GM12865 (cell line): ENCODE data around the gene MRPL3.

Source experiments
- DNase-seq: peaks from one replicate; pipeline ENCODE4 v3.0.0; 2010; ENCODE audit warnings: low read depth
- H3K4me3 ChIP-seq: 2 replicates; pipeline ENCODE4 v1.5.1; 2011; ENCODE audit warnings: mild to moderate bottlenecking, low read depth, low read length, control low read depth
- TF ChIP-seq, protein P1 (sequence below): IDR thresholded peaks from 2 replicates; pipeline ENCODE4 v1.5.1; 2011; ENCODE audit warnings: low read length, control low read depth, low read depth, inconsistent platforms; ENCODE audit not compliant: insufficient read depth; ENCODE audit errors: missing control alignments

MRPL3 gene

DNA sequence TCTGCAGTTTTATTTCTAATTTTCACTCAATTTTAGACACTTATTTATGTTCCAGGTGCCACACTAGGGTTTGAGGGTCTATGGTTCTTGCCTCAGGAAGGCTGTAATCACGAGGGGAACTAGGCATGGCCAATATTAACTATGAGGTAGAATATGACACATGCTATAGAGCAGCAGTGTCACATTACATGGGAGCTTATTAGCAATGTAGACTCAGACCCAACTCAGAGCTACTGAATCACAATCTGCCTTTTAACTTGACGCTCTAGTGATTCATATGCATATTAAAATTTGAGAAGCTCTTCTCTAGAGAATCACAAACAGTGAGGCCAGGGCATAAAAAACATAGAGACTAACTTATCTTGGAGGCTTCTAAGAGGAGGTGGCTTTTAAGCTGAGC lies 32.8 kb upstream of the MRPL3 start:
- no peak for DNase-seq
- H3K4me3 ChIP-seq = no peak overlapping the region
- TF ChIP-seq, protein P1, sequence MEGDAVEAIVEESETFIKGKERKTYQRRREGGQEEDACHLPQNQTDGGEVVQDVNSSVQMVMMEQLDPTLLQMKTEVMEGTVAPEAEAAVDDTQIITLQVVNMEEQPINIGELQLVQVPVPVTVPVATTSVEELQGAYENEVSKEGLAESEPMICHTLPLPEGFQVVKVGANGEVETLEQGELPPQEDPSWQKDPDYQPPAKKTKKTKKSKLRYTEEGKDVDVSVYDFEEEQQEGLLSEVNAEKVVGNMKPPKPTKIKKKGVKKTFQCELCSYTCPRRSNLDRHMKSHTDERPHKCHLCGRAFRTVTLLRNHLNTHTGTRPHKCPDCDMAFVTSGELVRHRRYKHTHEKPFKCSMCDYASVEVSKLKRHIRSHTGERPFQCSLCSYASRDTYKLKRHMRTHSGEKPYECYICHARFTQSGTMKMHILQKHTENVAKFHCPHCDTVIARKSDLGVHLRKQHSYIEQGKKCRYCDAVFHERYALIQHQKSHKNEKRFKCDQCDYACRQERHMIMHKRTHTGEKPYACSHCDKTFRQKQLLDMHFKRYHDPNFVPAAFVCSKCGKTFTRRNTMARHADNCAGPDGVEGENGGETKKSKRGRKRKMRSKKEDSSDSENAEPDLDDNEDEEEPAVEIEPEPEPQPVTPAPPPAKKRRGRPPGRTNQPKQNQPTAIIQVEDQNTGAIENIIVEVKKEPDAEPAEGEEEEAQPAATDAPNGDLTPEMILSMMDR = no peak

DNA sequence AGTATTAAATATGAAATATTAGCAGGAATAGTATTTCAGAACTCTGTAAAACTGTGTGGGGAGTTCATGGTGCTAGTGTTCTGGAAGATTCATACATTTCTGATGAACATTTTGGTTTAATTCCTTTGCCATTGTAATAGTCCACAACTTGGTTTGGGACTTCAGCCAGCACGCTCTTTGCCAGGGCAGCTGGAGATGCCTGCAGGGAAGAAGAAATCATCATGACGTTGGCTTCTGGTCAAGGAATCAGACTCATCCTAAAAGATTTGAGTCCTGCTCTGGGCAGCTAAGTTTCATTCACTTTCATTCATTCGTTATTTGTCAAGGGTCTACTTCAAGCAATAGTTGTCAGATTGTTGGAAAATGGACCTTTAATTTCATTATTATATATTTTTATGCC lies 32.4 kb upstream of the MRPL3 start:
- H3K4me3 ChIP-seq = no peak overlapping the region
- no peak for DNase-seq
- TF ChIP-seq, protein P1 = no peak

GRCh38 chr3:131532645-131533044 lies 29.9 kb upstream of the MRPL3 start:
- TF ChIP-seq, protein P1 = no peak
- H3K4me3 ChIP-seq = no peak overlapping the region
- DNase-seq = no peak

- no peak overlapping the region for H3K4me3 ChIP-seq
- TF ChIP-seq, protein P1 = no peak
- no peak for DNase-seq
Observed at GRCh38 chr3:131530843-131531242, 28.1 kb upstream of the MRPL3 start.

- H3K4me3 ChIP-seq = no peak overlapping the region
- TF ChIP-seq, protein P1 = no peak
- no peak for DNase-seq
Observed at GRCh38 chr3:131530388-131530787, 27.6 kb upstream of the MRPL3 start.

DNA sequence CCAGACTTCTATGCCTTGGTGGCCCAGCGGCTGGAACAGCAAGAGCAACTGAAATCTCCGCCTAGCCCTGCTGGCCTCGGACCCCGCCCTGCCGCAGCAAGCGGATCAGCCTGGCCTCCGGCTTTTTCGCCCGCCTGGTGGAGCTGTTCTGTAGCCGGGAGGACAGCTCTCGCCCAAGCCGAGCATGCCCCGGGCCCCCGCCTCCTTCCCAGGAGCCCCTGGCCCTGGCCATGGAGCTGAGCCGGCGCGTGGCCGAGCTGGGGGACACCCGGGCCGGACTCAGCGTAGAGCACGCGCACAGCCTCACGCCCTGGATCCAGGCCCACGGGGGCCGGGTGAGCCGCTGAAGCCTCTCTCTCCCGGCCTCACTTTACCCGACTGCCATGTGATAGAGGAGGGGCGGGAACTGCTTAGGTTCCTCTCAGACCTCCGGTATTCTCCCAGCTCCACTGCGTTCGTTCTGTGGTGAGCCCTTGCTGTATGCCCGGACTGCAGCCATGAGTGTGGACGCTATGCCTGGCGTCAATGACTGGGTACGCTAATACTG lies 24.1 kb upstream of the MRPL3 start:
- DNase-seq = peak; percentile 46

More for the DNA sequence above, 24.1 kb upstream of the MRPL3 start:
- TF ChIP-seq, protein P1 = peak; percentile 34
- peak overlapping the region; percentile 35 for H3K4me3 ChIP-seq
